Mucosa of descending colon (tissue), 3 donors: Measurements from ENCODE around the gene SFMBT1. TPM values are rescaled to one million over a fixed set of nuclear protein-coding genes. Genes with fewer than 3 reads are reported as not detected.
A peak's percentile ranks its signal among the peaks of the same experiment; 100 is the strongest.

Source experiments
- ATAC-seq: fragments of 200-7000 bp; cut with Tn5 transposase; one replicate; pipeline ENCODE4 v1.9.1; 2020; ENCODE audit warnings: mild to moderate bottlenecking, moderate library complexity
- DNase-seq, 3 donors: peaks; one replicate each; pipeline ENCODE4 v3.0.0-alpha.2; 2020
- H3K36me3 ChIP-seq: fragments of 200-600 bp; one replicate; pipeline ENCODE4 v1.8.0; 2021; ENCODE audit warnings: low read depth, mild to moderate bottlenecking
- H3K4me1 ChIP-seq: fragments of 200-600 bp; one replicate; pipeline ENCODE4 v1.8.0; 2021; ENCODE audit warnings: low read depth, mild to moderate bottlenecking
- H3K4me3 ChIP-seq: fragments of 200-600 bp; one replicate; pipeline ENCODE4 v1.8.0; 2021; ENCODE audit warnings: mild to moderate bottlenecking
- H3K9me3 ChIP-seq: fragments of 200-600 bp; one replicate; pipeline ENCODE4 v1.8.0; 2021; ENCODE audit warnings: mild to moderate bottlenecking
- intact Hi-C, 2 donors: fragments of 100-400 bp; cut with DNase I in 1 of 2; cut with micrococcal nuclease in 1 of 2; formaldehyde crosslinking; loops; one replicate each; pipeline versions ENCODE4 v1.11.0 to v1.11.1; 2022; cut with DNase I, micrococcal nuclease
- total RNA-seq, 3 donors: library from RNA; stranded (reverse); fragmentation: NEBNext Ultra II Directional in 2 of 3; extraction: Animal tissue kit (Norgen Biotek cat#: 25700) in 2 of 3; gene quantifications; one replicate each; pipeline versions ENCODE4 v1.2.1 to v1.2.4, GENCODE V29; 2021 to 2023
- TF ChIP-seq, protein P1 (sequence below): fragments of 200-600 bp; IDR thresholded peaks from one replicate; pipeline ENCODE4 v1.8.0; 2022; ENCODE audit warnings: antibody characterized with exemption, mild to moderate bottlenecking
- donor health status: DM: no; HTN: no; CAD: no; lungs with moderate emphysema.
- donor health status: DM: no; HTN: no; CAD: no.
- donor health status: DM: no; HTN: yes; CAD: no.

SFMBT1 gene
- total RNA-seq, 3 donors from 2014 or later = 19.7 to 22.8 (median 19.8) TPM

GRCh38 chr3:53085476-53085875, 39.6 kb upstream of the SFMBT1 start:
- ATAC-seq (no peak), DNase-seq (no peak)
- no peak overlapping the region for H3K4me3 ChIP-seq
- no peaks in the 10 kb centered on the region for H3K36me3 ChIP-seq
- H3K9me3 ChIP-seq = no peaks in the 10 kb centered on the region
- intact Hi-C loops = no loop called here
- H3K4me1 ChIP-seq = no peaks in the 10 kb centered on the region
- TF ChIP-seq, protein P1, sequence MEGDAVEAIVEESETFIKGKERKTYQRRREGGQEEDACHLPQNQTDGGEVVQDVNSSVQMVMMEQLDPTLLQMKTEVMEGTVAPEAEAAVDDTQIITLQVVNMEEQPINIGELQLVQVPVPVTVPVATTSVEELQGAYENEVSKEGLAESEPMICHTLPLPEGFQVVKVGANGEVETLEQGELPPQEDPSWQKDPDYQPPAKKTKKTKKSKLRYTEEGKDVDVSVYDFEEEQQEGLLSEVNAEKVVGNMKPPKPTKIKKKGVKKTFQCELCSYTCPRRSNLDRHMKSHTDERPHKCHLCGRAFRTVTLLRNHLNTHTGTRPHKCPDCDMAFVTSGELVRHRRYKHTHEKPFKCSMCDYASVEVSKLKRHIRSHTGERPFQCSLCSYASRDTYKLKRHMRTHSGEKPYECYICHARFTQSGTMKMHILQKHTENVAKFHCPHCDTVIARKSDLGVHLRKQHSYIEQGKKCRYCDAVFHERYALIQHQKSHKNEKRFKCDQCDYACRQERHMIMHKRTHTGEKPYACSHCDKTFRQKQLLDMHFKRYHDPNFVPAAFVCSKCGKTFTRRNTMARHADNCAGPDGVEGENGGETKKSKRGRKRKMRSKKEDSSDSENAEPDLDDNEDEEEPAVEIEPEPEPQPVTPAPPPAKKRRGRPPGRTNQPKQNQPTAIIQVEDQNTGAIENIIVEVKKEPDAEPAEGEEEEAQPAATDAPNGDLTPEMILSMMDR = no peak

GRCh38 chr3:53084310-53085001, 38.6 kb upstream of the SFMBT1 start:
- ATAC-seq = peak; percentile 32
- no peak for DNase-seq
- intact Hi-C loops = no loop called here
- Histone ChIP-seq H3K36me3 (no peaks in the 10 kb centered on the region), H3K9me3 (no peaks in the 10 kb centered on the region), H3K4me1 (no peaks in the 10 kb centered on the region), H3K4me3 (no peak overlapping the region)
- TF ChIP-seq, protein P1 = no peak

- ATAC-seq (no peak), DNase-seq (no peak)
- Histone ChIP-seq H3K4me1 (no peaks in the 10 kb centered on the region), H3K4me3 (no peak overlapping the region), H3K36me3 (no peaks in the 10 kb centered on the region), H3K9me3 (no peaks in the 10 kb centered on the region)
- TF ChIP-seq, protein P1 = no peak
- intact Hi-C loops = no loop called here
These were observed 38.1 kb upstream of the SFMBT1 start for GRCh38 chr3:53083949-53084309.

DNA sequence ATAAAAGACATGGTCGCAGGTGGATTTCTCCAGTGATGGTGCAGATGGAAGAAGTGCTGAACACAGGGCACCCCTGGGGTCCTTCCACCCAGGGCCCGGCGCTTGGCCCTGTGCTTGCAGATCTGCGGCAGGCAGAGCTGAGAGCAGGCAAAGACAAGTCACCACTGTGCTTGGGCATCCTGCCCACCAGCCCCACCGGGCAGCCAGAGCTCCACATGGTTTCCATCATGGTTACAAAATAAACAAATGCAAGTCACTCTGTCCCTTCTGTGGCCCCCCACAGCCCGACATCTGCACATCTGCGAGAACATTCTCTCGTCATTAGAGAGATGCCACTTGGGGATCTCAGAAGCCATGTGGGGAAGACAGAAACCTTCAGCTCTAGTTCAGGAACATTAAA, 37.6 kb upstream of the SFMBT1 start:
- H3K4me3 ChIP-seq = no peak overlapping the region
- no peaks in the 10 kb centered on the region for H3K9me3 ChIP-seq
- DNase-seq (no peak), ATAC-seq (no peak)
- intact Hi-C loops = no loop called here
- TF ChIP-seq, protein P1 = no peak
- no peaks in the 10 kb centered on the region for H3K4me1 ChIP-seq
- H3K36me3 ChIP-seq = no peaks in the 10 kb centered on the region

DNA sequence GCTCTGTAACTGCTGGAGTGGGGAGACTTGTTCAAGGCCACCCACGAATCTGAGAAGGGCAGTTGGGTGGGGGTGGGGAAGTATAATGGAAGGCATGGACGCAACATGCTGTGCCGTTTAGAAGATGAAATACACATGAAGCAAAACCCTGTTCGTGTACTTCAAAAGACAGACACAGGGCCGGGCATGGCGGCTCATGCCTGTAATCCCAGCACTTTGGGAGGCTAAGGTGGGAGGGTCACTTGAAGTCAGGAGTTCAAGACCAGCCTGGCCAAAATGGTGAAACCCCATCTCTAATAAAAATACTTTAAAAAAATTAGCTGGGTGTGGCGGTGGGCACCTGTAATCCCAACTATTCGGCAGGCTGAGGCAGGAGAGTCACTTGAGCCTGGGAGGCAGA, 36.9 kb upstream of the SFMBT1 start:
- no peak overlapping the region for H3K4me3 ChIP-seq
- H3K9me3 ChIP-seq = no peaks in the 10 kb centered on the region
- no peaks in the 10 kb centered on the region for H3K4me1 ChIP-seq
- TF ChIP-seq, protein P1 = no peak
- DNase-seq (no peak), ATAC-seq (no peak)
- intact Hi-C loops = no loop called here
- no peaks in the 10 kb centered on the region for H3K36me3 ChIP-seq

DNA sequence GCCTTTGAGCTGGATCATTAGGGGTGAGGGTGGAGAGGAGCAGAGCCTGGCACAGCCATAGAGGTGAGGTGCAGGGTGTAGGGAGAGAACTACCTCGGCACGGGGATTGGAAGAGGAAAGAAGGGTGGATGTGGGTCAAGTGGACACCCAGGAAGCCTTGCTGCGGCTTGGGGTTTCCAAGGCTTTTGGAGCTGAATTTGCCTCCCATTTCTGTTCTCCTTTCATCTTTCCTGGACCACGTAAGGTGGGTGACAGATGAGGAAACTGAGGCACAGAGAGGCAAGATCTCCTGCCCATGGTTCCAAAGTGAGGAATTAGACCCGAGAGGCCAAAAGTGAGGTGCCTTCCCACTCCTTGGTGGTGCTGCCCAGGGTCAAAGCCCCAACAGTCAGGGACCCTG, 35.4 kb upstream of the SFMBT1 start:
- no peaks in the 10 kb centered on the region for H3K4me1 ChIP-seq
- DNase-seq (no peak), ATAC-seq (no peak)
- intact Hi-C loops = no loop called here
- no peaks in the 10 kb centered on the region for H3K9me3 ChIP-seq
- no peak overlapping the region for H3K4me3 ChIP-seq
- no peaks in the 10 kb centered on the region for H3K36me3 ChIP-seq
- TF ChIP-seq, protein P1 = no peak
